ENCODE measurements around the gene CD82.

CD82 gene

GRCh38 chr11:44565211-44565952, at the start of gene CD82:
CD82 (plus strand) TSS chr11:44565663; CDS start chr11:44594663, 29,000 bp downstream.
- Histone ChIP-seq H3K4me1 (peaks cover 74% of the 10 kb centered on the region), H3K9me3 (no peaks in the 10 kb centered on the region), H3K4me3 (peak within 1 kb of the TSS; percentile 72), H3K27ac (peak within 1 kb of the TSS; percentile 81), H3K36me3 (no peaks in the 10 kb centered on the region), H4K20me1 (no peaks in the 10 kb centered on the region), H3K4me2 (peak within 1 kb of the TSS; percentile 99), H3K9ac (peak within 1 kb of the TSS; percentile 80), H3K27me3 (no peaks in the 10 kb centered on the region)
- no peak for TF ChIP-seq Cebpa-rat (IDR thresholded peaks at IDR 0.05)

GRCh38 chr11:44516688-44517507, 48.6 kb upstream of the CD82 start:
- Histone ChIP-seq H3K9ac (no peak overlapping the region), H3K36me3 (no peaks in the 10 kb centered on the region), H3K27ac (no peak overlapping the region), H3K27me3 (peaks cover 16% of the 10 kb centered on the region), H3K4me2 (no peak overlapping the region), H3K9me3 (no peaks in the 10 kb centered on the region), H4K20me1 (no peaks in the 10 kb centered on the region; the same call in 1 of the 2 replicates), H3K4me1 (no peaks in the 10 kb centered on the region), H3K4me3 (no peak overlapping the region)
- TF ChIP-seq Cebpa-rat (IDR thresholded peaks at IDR 0.05) = no peak

GRCh38 chr11:44517541-44517940, 47.9 kb upstream of the CD82 start:
- no peak for TF ChIP-seq Cebpa-rat (IDR thresholded peaks at IDR 0.05)
- no peak overlapping the region for H3K4me3 ChIP-seq
- H3K9me3 ChIP-seq = no peaks in the 10 kb centered on the region

GRCh38 chr11:44518968-44519550, 46.4 kb upstream of the CD82 start:
- Histone ChIP-seq H3K27me3 (peaks cover 16% of the 10 kb centered on the region), H3K4me2 (no peak overlapping the region), H3K9me3 (no peaks in the 10 kb centered on the region), H4K20me1 (no peaks in the 10 kb centered on the region; the same call in 1 of the 2 replicates), H3K4me3 (no peak overlapping the region), H3K27ac (no peak overlapping the region), H3K4me1 (no peaks in the 10 kb centered on the region), H3K9ac (no peak overlapping the region), H3K36me3 (no peaks in the 10 kb centered on the region)
- TF ChIP-seq Cebpa-rat (IDR thresholded peaks at IDR 0.05) = no peak

More at GRCh38 chr11:44517541-44517940, 47.9 kb upstream of the CD82 start:
- Histone ChIP-seq H3K36me3 (no peaks in the 10 kb centered on the region), H3K4me2 (no peak overlapping the region), H3K27ac (no peak overlapping the region), H3K27me3 (peaks cover 16% of the 10 kb centered on the region), H3K4me1 (no peaks in the 10 kb centered on the region), H4K20me1 (no peaks in the 10 kb centered on the region; the same call in 1 of the 2 replicates), H3K9ac (no peak overlapping the region)

GRCh38 chr11:44519989-44520737, 45.3 kb upstream of the CD82 start:
- no peak overlapping the region for H3K9ac ChIP-seq

DNA sequence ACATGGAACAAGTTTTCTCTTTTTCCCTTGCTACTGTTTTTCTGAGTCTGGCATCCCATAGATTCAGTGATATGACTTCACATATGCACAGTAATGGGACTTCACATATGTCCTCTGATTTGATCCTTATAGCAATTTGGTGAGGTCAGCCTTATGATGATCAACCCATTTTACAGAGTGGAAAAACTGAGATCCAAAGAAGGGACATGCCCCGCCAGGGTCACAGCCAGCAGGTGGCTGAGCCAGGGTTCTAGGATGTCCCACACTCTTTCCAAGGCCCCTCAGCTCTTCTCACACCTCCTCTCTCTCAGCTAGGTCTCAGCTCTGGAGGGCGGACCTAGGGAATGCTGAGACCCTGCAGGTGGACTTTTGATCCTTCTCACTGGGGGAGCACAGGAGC, 44.3 kb upstream of the CD82 start:
- Histone ChIP-seq H3K27ac (no peak overlapping the region), H3K9me3 (no peaks in the 10 kb centered on the region), H3K27me3 (peaks cover 16% of the 10 kb centered on the region), H3K4me3 (no peak overlapping the region), H3K4me2 (no peak overlapping the region), H3K9ac (no peak overlapping the region), H4K20me1 (no peaks in the 10 kb centered on the region; the same call in 1 of the 2 replicates), H3K36me3 (no peaks in the 10 kb centered on the region), H3K4me1 (peaks cover 19% of the 10 kb centered on the region)
- no peak for TF ChIP-seq Cebpa-rat (IDR thresholded peaks at IDR 0.05)

More at GRCh38 chr11:44519989-44520737, 45.3 kb upstream of the CD82 start:
- H3K4me2 ChIP-seq = peak overlapping the region; percentile 26
- no peaks in the 10 kb centered on the region; the same call in 1 of the 2 replicates for H4K20me1 ChIP-seq
- no peaks in the 10 kb centered on the region for H3K9me3 ChIP-seq
- no peak overlapping the region for H3K27ac ChIP-seq
- peaks cover 16% of the 10 kb centered on the region for H3K27me3 ChIP-seq
- H3K4me3 ChIP-seq = no peak overlapping the region
- no peak for TF ChIP-seq Cebpa-rat (IDR thresholded peaks at IDR 0.05)
- H3K4me1 ChIP-seq = peaks cover 9% of the 10 kb centered on the region
- H3K36me3 ChIP-seq = no peaks in the 10 kb centered on the region

- no peak overlapping the region for H3K27ac ChIP-seq
- peaks cover 30% of the 10 kb centered on the region for H3K4me1 ChIP-seq
- H3K36me3 ChIP-seq = no peaks in the 10 kb centered on the region
- H3K4me3 ChIP-seq = no peak overlapping the region
- no peak overlapping the region for H3K9ac ChIP-seq
- peaks cover 16% of the 10 kb centered on the region for H3K27me3 ChIP-seq
- TF ChIP-seq Cebpa-rat (IDR thresholded peaks at IDR 0.05) = no peak
- no peak overlapping the region for H3K4me2 ChIP-seq
- no peaks in the 10 kb centered on the region for H3K9me3 ChIP-seq
- no peaks in the 10 kb centered on the region; the same call in 1 of the 2 replicates for H4K20me1 ChIP-seq
These were observed 43.2 kb upstream of the CD82 start for GRCh38 chr11:44522294-44522693.

DNA sequence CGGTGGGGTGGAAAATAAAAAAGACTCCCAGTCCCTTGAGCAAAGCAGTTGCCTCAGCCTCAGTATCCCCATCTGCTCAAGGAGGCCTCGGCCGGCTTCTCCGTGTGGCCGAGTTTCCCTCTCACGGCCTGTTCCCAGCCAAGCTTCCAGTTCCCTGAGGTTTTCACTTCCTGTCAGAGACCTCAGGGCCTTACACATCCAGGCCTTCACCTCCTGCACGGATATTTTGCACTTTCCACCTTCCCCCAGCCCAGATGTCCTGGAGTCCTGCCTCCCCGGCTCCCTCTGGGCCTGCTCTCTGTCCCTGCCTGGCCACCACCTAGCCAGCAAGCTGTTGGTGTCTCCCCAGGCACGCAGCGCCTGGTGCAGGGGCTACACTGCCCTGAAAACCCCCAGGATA, 41.1 kb upstream of the CD82 start:
- H4K20me1 ChIP-seq = no peaks in the 10 kb centered on the region; the same call in 1 of the 2 replicates
- H3K4me1 ChIP-seq = peaks cover 30% of the 10 kb centered on the region
- no peak for TF ChIP-seq Cebpa-rat (IDR thresholded peaks at IDR 0.05)
- 0 out of 2 replicates have a peak overlapping the region, but pooled peaks have one; percentile 47 for H3K4me2 ChIP-seq
- peaks cover 14% of the 10 kb centered on the region for H3K27me3 ChIP-seq
- H3K27ac ChIP-seq = no peak overlapping the region
- no peaks in the 10 kb centered on the region for H3K36me3 ChIP-seq
- no peak overlapping the region for H3K4me3 ChIP-seq
- H3K9ac ChIP-seq = no peak overlapping the region
- no peaks in the 10 kb centered on the region for H3K9me3 ChIP-seq

GRCh38 chr11:44524751-44525201, 40.7 kb upstream of the CD82 start:
- H3K4me3 ChIP-seq = no peak overlapping the region
- no peak overlapping the region for H3K27ac ChIP-seq
- H3K9me3 ChIP-seq = no peaks in the 10 kb centered on the region
- no peak for TF ChIP-seq Cebpa-rat (IDR thresholded peaks at IDR 0.05)
- H3K4me2 ChIP-seq = peak overlapping the region; percentile 47
- H3K36me3 ChIP-seq = no peaks in the 10 kb centered on the region
- no peaks in the 10 kb centered on the region; the same call in 1 of the 2 replicates for H4K20me1 ChIP-seq
- H3K27me3 ChIP-seq = peaks cover 10% of the 10 kb centered on the region
- peaks cover 30% of the 10 kb centered on the region for H3K4me1 ChIP-seq
- H3K9ac ChIP-seq = no peak overlapping the region
